Erythroblast (primary cell): ENCODE measurements around the gene PLPP3.

Experiments used
- GATA1 ChIP-seq: IDR thresholded peaks from 2 replicates; pipeline ENCODE4 v1.6.1; 2011; ENCODE audit warnings: low read depth, mild to moderate bottlenecking, control low read depth, low read length, moderate library complexity
- POLR2A ChIP-seq: IDR thresholded peaks from 2 replicates; pipeline ENCODE4 v1.6.1; 2011; ENCODE audit warnings: mild to moderate bottlenecking, low read length

DNA sequence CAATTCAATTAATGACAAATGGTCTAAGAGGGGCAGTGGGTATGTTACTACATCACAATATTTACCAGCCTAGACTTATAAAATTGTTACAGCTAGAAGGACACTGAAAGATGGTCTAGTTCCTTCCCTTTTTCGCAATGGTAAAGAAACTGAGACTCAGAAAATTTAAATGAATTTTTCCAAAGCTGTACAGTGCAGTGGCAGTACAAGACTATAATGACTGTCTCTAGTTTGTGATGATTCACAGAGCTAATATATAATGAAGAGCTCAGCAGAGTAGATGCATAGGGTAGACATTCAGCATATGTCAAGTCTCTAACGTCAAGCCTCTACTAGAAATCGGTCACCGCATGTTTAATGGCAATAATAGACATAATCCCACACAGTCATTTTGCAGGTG lies 4.6 kb downstream of the PLPP3 start:
- TF ChIP-seq POLR2A, result no peak
- no peak for TF ChIP-seq GATA1
